ENCODE measurements around the gene RPS15. TPM values are rescaled to one million over a fixed set of nuclear protein-coding genes. Genes with fewer than 3 reads are reported as not detected.

The RPS15 gene
- total RNA-seq, 2 donors from 2014 or later, result 757 to 1,081 TPM

- ATAC-seq (no peak), DNase-seq (ENCODE audit: low spot score) (no peak)
- Mint-ChIP-seq H3K27ac (peak overlapping the region; percentile 53 to 54), H3K4me1 (ENCODE audit: low read depth in 2 of 2) (peaks cover 13 to 28% of the 10 kb centered on the region in 2 donors), H3K4me3 (peak overlapping the region; percentile 10), H3K9me3 (no peaks in the 10 kb centered on the region), H3K36me3 (no peaks in the 10 kb centered on the region), H3K27me3 (no peaks in the 10 kb centered on the region)
Measured at GRCh38 chr19:1441677-1442438, 3.7 kb downstream of the RPS15 start.

GRCh38 chr19:1445185-1445931, 7.2 kb downstream of the RPS15 start:
- ATAC-seq (peak; percentile 94), DNase-seq (ENCODE audit: low spot score) (peak; percentile 89)
- Mint-ChIP-seq H3K27ac (peak overlapping the region; percentile 43 to 66), H3K36me3 (no peaks in the 10 kb centered on the region), H3K9me3 (no peaks in the 10 kb centered on the region), H3K4me3 (peak overlapping the region; percentile 76), H3K4me1 (ENCODE audit: low read depth in 2 of 2) (peaks cover 13 to 22% of the 10 kb centered on the region in 2 donors), H3K27me3 (peaks cover 16 to 20% of the 10 kb centered on the region in 2 donors)

- H3K4me3 Mint-ChIP-seq, result no peak overlapping the region
- ATAC-seq (no peak), DNase-seq (ENCODE audit: low spot score) (no peak)
- H3K27ac Mint-ChIP-seq, result no peak overlapping the region
- no peaks in the 10 kb centered on the region for H3K36me3 Mint-ChIP-seq
- H3K27me3 Mint-ChIP-seq, result peaks cover 22 to 28% of the 10 kb centered on the region in 2 donors
- H3K4me1 Mint-ChIP-seq (ENCODE audit: low read depth in 2 of 2), result peaks cover 13 to 21% of the 10 kb centered on the region in 2 donors
- H3K9me3 Mint-ChIP-seq, result no peaks in the 10 kb centered on the region
Measured at GRCh38 chr19:1445932-1446712, 7.9 kb downstream of the RPS15 start.

- DNase-seq (ENCODE audit: low spot score) (no peak), ATAC-seq (no peak)
- Mint-ChIP-seq H3K9me3 (no peaks in the 10 kb centered on the region), H3K27me3 (peaks cover 22 to 30% of the 10 kb centered on the region in 2 donors), H3K4me3 (no peak overlapping the region), H3K4me1 (ENCODE audit: low read depth in 2 of 2) (peaks cover 10 to 19% of the 10 kb centered on the region in 2 donors), H3K36me3 (no peaks in the 10 kb centered on the region), H3K27ac (no peak overlapping the region)
Measured at GRCh38 chr19:1446713-1447481, 8.7 kb downstream of the RPS15 start.

GRCh38 chr19:1447504-1447903, 9.3 kb downstream of the RPS15 start:
- no peak for ATAC-seq
- peaks cover 5 to 18% of the 10 kb centered on the region in 2 donors for H3K4me1 Mint-ChIP-seq (ENCODE audit: low read depth in 2 of 2)
- H3K4me3 Mint-ChIP-seq, result no peak overlapping the region
- H3K27ac Mint-ChIP-seq, result no peak overlapping the region
- no peaks in the 10 kb centered on the region for H3K9me3 Mint-ChIP-seq
- peaks cover 24 to 30% of the 10 kb centered on the region in 2 donors for H3K27me3 Mint-ChIP-seq
- DNase-seq (ENCODE audit: low spot score), result no peak
- no peaks in the 10 kb centered on the region for H3K36me3 Mint-ChIP-seq

- Mint-ChIP-seq H3K4me1 (ENCODE audit: low read depth in 2 of 2) (peaks cover 5 to 18% of the 10 kb centered on the region in 2 donors), H3K36me3 (no peaks in the 10 kb centered on the region), H3K27ac (no peak overlapping the region), H3K4me3 (no peak overlapping the region), H3K27me3 (peaks cover 24 to 30% of the 10 kb centered on the region in 2 donors), H3K9me3 (no peaks in the 10 kb centered on the region)
- DNase-seq (ENCODE audit: low spot score) (no peak), ATAC-seq (no peak)
Measured at GRCh38 chr19:1447944-1448343, 9.7 kb downstream of the RPS15 start.

- ATAC-seq (peak; percentile 36 to 60), DNase-seq (ENCODE audit: low spot score) (no peak)
- Mint-ChIP-seq H3K9me3 (no peaks in the 10 kb centered on the region), H3K4me1 (ENCODE audit: low read depth in 2 of 2) (peaks cover 3 to 20% of the 10 kb centered on the region in 2 donors), H3K36me3 (no peaks in the 10 kb centered on the region), H3K4me3 (peak within 1 kb of the TSS; percentile 58), H3K27me3 (peaks cover 28 to 37% of the 10 kb centered on the region in 2 donors), H3K27ac (no peak within 1 kb of the TSS)
Measured at GRCh38 chr19:1449467-1450442, 11.6 kb downstream of the RPS15 start, which contains the start of gene APC2. APC2 (plus strand) TSS chr19:1450121; CDS start chr19:1453002, 2,881 bp downstream.

- no peaks in the 10 kb centered on the region for H3K9me3 Mint-ChIP-seq
- H3K4me3 Mint-ChIP-seq, result no peak overlapping the region
- ATAC-seq, result no peak
- DNase-seq (ENCODE audit: low spot score), result no peak
- no peak overlapping the region for H3K27ac Mint-ChIP-seq
- peaks cover 36 to 37% of the 10 kb centered on the region in 2 donors for H3K27me3 Mint-ChIP-seq
- peaks cover 0 to 18% of the 10 kb centered on the region in 2 donors for H3K4me1 Mint-ChIP-seq (ENCODE audit: low read depth in 2 of 2)
- no peaks in the 10 kb centered on the region for H3K36me3 Mint-ChIP-seq
Measured at GRCh38 chr19:1450735-1451731, 12.8 kb downstream of the RPS15 start.

- no peaks in the 10 kb centered on the region for H3K9me3 Mint-ChIP-seq
- ATAC-seq, result no peak
- H3K4me3 Mint-ChIP-seq, result no peak overlapping the region
- no peaks in the 10 kb centered on the region for H3K36me3 Mint-ChIP-seq
- H3K27me3 Mint-ChIP-seq, result peaks cover 35 to 37% of the 10 kb centered on the region in 2 donors
- H3K4me1 Mint-ChIP-seq (ENCODE audit: low read depth in 2 of 2), result peaks cover 0 to 18% of the 10 kb centered on the region in 2 donors
- H3K27ac Mint-ChIP-seq, result no peak overlapping the region
- DNase-seq (ENCODE audit: low spot score), result no peak
Measured at GRCh38 chr19:1451916-1452801, 14.0 kb downstream of the RPS15 start.

GRCh38 chr19:1452802-1453524, 14.8 kb downstream of the RPS15 start:
- Mint-ChIP-seq H3K9me3 (no peaks in the 10 kb centered on the region), H3K27me3 (peaks cover 29% of the 10 kb centered on the region in 2 donors)

More at GRCh38 chr19:1452802-1453524, 14.8 kb downstream of the RPS15 start:
- Mint-ChIP-seq H3K4me1 (ENCODE audit: low read depth in 2 of 2) (peaks cover 0 to 18% of the 10 kb centered on the region in 2 donors), H3K4me3 (no peak overlapping the region), H3K27ac (no peak overlapping the region), H3K36me3 (no peaks in the 10 kb centered on the region)
- no peak for ATAC-seq
- DNase-seq (ENCODE audit: low spot score), result no peak

Measured in natural killer cell treated with Interleukin-12 subunit alpha and Interleukin-12 subunit beta and Interleukin-15 and Interleukin-18, amount 100 ng/mL, for 72 hours (primary cell).